Left forelimb (tissue), 1 donor: ENCODE results near the gene CCR9.

Experiments used
- DNase-seq: peaks from one replicate; pipeline ENCODE4 v3.0.0-alpha.2; 2018; ENCODE audit warnings: low spot score

The CCR9 gene

DNA sequence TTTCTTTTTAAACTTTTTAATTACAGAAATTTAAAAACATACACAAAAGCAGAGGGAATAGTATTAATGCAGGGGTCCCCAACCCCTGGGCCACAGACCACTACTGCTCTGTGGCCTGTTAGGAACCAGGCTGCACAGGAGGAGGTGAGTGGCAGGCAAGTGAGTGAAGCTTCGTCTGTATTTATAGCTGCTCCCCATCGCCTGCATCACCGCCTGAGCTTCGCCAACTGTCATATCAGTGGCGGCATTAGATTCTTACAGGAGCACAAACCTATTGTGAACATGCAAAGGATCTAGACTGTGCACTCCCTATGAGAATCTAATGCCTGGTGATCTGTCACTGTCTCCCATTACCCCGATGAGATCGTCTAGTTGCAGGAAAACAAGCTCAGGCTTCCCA, 22.4 kb downstream of the CCR9 start:
- DNase-seq: no peak

DNA sequence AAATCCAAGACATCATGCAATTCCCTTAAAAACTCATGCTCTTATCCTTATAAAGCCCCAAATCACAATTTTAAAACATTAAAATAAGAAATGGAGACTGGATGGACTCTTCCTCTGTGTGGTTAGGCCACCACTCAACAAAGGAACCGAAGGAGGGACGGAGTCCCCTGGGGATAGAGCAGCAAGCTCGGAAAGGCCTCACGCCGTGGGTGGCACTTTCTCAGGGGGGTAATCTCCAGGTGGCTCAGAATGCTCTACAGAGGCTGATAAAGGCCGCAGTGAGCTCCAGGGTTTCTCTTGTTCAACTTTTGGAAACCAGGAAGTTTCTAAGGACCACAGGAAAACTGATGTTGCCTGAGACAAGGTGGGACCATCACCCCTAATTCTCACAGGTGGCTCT, 23.2 kb downstream of the CCR9 start:
- no peak for DNase-seq

GRCh38 chr3:45910892-45911291, 24.5 kb downstream of the CCR9 start:
- DNase-seq: no peak

DNA sequence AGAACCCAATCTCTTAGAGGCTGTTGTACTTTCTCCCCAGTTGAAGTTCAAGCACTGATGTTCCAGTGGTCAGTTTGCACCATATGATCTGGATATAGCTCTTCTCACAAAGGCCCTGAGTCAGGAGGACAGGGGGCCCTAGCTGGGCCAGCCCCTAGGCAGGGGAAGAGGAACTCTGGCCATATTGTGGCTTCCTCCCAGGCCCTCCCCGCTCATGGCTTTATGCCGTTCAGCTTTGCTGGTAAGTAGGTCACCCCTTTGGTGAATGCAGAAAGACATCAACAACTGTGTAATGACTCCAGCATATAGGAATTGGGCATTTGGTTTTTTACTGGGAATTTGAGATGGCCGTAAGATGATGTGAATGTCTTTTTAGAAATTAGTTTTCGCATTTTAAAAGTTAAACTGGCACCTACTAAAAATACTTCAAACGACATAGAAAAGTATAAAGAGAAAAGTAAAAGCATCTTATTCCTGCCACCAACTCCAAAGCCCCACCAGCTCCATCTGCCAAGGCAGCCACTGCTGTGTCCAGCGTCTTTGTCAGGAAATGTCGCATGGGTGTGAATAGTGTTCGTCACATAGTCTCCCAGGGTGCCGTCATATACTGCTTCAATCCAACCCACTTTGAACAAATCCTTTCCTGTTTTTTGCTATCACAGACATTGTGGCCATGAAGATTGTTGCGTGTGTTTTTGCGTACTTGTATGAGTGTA, 25.3 kb downstream of the CCR9 start:
- DNase-seq: no peak

GRCh38 chr3:45912435-45912834, 26.1 kb downstream of the CCR9 start:
- no peak for DNase-seq

DNA sequence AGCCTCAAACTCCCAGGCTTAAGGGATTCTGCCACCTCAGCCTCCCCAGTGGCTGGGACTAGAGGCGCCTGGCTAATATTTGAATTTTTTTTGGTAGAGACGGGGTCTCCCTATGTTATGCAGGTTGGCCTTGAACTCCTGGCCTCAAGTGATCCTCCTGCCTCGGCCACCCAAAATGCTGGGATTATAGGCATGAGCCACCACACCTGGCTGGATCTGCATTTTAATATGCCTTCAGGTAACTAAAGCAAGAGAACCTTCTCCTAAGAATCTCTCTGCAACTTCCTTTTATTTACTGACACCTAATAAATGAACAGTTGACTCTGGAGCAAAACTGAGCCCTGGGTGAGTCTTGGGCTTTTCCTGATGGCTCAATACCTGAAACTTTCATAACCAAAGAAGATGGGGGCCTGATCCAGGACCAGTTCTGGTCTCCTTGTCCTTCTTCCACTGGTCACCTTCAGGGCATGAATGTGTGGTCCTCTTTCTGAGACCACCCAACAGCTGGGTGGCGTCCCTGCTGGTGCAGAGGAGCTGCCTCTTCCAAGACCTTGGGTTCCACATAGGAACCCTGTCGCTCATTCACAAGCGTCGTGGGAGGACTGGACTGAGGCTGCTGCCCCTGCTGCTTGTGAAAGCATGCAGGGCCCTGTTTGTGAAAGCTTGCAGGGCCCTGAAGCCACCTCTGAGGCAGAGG, 28.2 kb downstream of the CCR9 start:
- DNase-seq: no peak

DNA sequence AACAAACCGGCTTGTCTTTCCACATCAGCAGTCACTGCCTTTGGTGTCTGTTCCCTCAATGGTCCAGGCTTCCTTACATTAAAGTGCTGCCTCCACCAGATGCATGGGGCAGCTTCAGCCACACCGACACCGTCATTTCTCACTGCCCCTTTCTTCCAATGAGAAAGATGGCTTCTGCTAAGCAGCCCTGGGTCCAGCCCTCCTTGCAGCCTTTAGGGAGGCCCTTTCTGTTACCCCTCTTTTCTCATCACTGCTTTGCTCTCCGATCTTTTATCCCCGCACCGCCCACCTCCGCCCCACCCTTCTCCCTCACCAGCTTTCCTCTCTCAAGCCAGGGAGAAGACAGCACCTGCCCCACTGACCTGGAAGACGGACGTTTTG, 28.7 kb downstream of the CCR9 start:
- no peak for DNase-seq

- no peak for DNase-seq
Measured at GRCh38 chr3:45915518-45916231, 29.3 kb downstream of the CCR9 start.

GRCh38 chr3:45917146-45917898, 31.0 kb downstream of the CCR9 start:
- DNase-seq: no peak

DNA sequence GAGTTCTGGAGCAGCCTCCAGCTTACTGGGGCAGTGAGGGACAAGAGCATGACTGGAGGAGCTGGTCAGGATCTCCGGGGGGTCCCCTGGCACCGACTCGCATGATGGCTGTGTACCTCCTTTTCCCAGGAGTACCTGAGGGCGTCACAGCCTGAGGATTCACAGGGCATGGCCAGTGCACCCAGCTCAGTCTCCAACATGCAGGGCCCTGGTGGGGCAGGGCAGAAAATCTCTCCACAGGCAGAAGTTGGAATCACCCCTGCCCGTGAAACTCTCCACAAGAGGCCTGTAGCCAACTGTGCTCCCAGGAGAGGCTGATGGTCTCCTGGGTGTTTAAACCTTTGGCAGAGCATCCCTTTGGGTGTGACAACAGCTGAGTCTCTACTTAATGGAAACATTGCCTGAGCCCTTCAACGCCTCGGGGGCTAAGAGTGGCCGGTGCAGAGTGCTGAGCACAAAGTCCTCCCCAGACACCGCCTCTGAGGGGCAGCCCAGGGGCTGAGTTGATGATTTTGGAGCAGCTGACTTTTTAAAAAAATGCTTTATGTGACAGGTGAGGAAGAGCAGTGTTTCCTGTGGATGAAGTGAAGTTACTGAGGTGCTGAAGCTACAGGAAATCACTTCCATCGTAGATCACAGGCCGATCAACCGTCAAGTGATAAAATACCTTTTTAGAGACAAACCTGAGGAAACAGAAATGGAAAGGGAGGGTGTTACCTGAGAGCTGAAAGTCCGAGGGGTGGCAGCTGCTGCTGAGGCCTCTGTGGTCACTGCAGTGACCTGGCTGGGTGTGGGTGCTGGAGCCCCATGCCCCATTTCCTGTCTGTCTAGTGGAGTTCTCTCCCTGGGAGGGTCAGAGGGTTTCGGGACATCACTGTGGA, 35.1 kb downstream of the CCR9 start:
- DNase-seq: no peak

- DNase-seq: no peak
Measured at GRCh38 chr3:45922039-45922326, 35.6 kb downstream of the CCR9 start.

DNA sequence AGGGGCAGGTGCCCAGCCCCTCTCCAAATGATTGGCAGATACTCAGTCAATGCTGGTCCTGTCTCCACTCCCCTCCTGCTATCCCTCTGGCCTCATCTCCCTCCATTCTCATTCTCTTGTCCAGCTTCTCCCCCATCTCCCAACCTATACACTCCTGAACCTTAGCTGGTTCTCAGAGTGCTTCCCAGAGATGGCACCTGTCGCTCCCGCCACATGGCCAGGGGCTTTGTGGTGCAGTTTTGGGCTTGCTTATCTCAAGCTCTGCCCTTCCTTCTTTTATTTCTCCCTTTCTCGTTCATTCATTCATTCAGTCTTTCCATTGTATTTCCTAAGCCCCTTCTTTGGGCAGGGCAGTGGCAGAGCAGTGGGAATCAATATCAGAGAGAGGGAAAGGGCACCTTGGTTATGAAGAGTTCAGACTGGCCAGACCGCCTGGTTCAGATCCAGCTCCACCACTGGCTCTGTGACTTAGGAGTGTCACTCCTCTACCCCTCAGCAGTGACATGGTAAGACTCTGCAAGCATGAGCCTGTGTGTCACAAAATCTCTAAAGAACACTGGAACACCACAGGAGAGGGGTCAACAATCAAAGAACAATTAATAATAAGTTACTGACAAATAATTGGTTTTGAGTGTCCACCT, 36.7 kb downstream of the CCR9 start:
- DNase-seq: no peak

- no peak for DNase-seq
Measured at GRCh38 chr3:45923755-45924154, 37.4 kb downstream of the CCR9 start.

- DNase-seq: no peak
Measured at GRCh38 chr3:45927881-45928280, 41.5 kb downstream of the CCR9 start.

GRCh38 chr3:45929042-45929679, 42.8 kb downstream of the CCR9 start:
- no peak for DNase-seq

DNA sequence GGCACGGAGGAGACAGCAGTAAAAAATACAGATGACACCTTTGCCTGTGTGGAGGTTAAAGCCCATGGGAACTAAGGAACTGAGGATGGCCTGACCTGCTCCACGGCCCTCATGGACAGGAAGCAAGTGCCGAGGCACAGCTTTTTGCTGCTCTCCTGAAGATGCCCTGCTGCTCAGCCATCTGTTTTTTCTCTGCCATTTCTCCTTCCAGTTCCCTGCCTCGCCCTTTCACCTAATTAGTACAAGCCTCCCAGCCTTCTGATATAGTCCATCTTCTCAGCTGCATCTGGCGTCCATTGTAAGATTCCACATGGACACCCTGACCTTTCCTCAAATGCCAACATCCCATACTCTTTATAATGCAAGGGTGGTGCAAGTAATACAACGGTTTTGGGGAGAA, 45.2 kb downstream of the CCR9 start:
- no peak for DNase-seq

- no peak for DNase-seq
Measured at GRCh38 chr3:45932112-45932511, 45.8 kb downstream of the CCR9 start.

DNA sequence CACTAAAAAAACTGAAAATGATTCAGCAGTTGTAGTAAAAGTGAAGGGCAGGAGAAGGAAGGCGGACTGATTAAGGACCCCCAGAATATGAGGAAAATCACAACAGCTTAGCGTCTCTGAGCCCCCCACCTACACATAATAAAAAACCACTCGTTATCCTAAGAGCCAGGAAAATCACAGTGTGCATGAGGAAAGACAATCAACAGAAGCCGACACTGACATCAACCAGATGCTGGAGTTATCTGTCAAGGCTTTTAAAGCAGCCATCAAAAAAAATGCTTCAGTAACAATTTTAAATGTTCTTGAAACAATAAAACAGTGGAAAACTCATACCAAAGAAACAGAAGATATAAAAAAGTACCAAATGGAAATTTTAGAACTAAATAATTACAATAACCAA, 47.2 kb downstream of the CCR9 start:
- DNase-seq: no peak

- DNase-seq: no peak
Measured at GRCh38 chr3:45936261-45936660, 49.9 kb downstream of the CCR9 start.

- DNase-seq: no peak
Measured at GRCh38 chr3:45937206-45938042, 51.1 kb downstream of the CCR9 start.
